Testis (tissue), 3 donors: ENCODE data around the gene KRTAP10-1. TPM values are rescaled to one million over a fixed set of nuclear protein-coding genes. Genes with fewer than 3 reads are reported as not detected.
"Not testable (repeated sequence)": the region's sequence is repeated elsewhere in the genome, so short reads cannot be mapped to it uniquely, and the experiment has no call there.

ENCODE experiments used
- DNase-seq: peaks from one replicate; pipeline ENCODE4 v3.0.0-alpha.2; 2019
- H3K27ac ChIP-seq, 2 donors: fragments of 200-600 bp; sonication (generic); one replicate each; pipeline ENCODE4 v1.5.1; 2019
- H3K27me3 ChIP-seq: fragments of 200-600 bp; sonication (generic); one replicate; pipeline ENCODE4 v1.5.1; 2019
- H3K36me3 ChIP-seq: fragments of 200-600 bp; sonication (generic); one replicate; pipeline ENCODE4 v1.5.1; 2017; ENCODE audit warnings: low read depth; ENCODE audit errors: missing control alignments
- H3K4me1 ChIP-seq: fragments of 200-600 bp; sonication (generic); one replicate; pipeline ENCODE4 v1.5.1; 2019
- H3K4me3 ChIP-seq, 2 donors: fragments of 200-600 bp; sonication (generic); one replicate each; pipeline ENCODE4 v1.5.1; 2017 to 2019
- H3K9me3 ChIP-seq: fragments of 200-600 bp; sonication (generic); one replicate; pipeline ENCODE4 v1.5.1; 2017
- POLR2A ChIP-seq: fragments of 450-650 bp; IDR thresholded peaks from one replicate; pipeline ENCODE4 v1.6.1; 2017; ENCODE audit warnings: antibody characterized with exemption, mild to moderate bottlenecking, moderate library complexity
- WGBS, 2 donors: methylation state at CpG; one replicate each; pipeline ENCODE4 v1.1.5; 2018; 5-methylcytosine and 5-hydroxymethylcytosine counted together
- intact Hi-C: fragments of 100-400 bp; cut with DNase I; formaldehyde crosslinking; loops from one replicate; pipeline ENCODE4 v1.15.1; 2023; ENCODE audit warnings: low total_unique reads
- polyA plus RNA-seq: library from polyadenylated mRNA; stranded (reverse); fragments of 350-450 nt; fragmentation: Illumina TruSeq; extraction: RNeasy Lipid Tissue Mini Kit (QIAGEN cat#74804); gene quantifications from one replicate; pipeline ENCODE4 v1.2.3, GENCODE V29; 2014; ENCODE audit warnings: low read depth, low replicate concordance; ENCODE audit not compliant: insufficient read depth
- total RNA-seq, 2 donors: library from RNA; depleted of rRNA; stranded (reverse); fragments of >200 nt; gene quantifications; one replicate each; pipeline ENCODE4 v1.2.3, GENCODE V29; 2016
- TF ChIP-seq, protein P1 (sequence below), 3 experiments: fragments of 450-650 bp in 2 of 3; fragments of 200-600 bp in 1 of 3; sonication (generic) in 1 of 3; IDR thresholded peaks; one replicate each; pipeline ENCODE4 v1.5.1; 2016 to 2019; ENCODE audit warnings: antibody characterized with exemption in 3 of 3, mild to moderate bottlenecking in 2 of 3, moderate library complexity in 1 of 3

Gene KRTAP10-1
- total and polyA plus RNA-seq, 3 donors from 2014 or later = not detected

DNA sequence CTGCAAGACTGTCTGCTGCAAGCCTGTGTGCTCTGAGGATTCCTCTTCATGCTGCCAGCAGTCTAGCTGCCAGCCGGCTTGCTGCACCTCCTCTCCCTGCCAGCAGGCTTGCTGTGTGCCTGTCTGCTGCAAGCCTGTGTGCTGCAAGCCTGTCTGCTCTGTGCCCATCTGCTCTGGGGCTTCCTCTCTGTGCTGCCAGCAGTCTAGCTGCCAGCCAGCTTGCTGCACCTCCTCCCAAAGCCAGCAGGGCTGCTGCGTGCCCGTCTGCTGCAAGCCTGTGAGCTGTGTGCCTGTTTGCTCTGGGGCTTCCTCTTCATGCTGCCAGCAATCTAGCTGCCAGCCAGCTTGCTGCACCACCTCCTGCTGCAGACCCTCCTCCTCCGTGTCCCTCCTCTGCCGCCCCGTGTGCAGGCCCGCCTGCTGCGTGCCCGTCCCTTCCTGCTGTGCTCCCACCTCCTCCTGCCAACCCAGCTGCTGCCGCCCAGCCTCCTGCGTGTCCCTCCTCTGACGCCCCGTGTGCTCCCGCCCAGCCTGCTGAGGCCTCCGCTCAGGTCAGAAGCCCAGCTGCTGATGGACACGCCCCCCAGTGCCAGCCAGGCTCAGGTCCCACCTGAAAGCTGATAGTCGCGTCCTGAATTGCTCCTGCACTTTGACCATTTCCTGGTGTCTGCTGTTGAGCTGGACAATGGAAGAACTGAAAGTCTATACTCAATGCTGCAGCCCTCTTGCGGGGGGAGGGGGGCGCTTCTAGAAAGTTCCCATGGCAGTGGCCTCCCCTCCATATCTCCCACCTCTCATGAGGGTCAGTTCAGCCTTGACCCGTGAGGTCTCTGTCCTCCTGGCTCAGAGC lies 34.7 kb upstream of the KRTAP10-1 start:
- DNase-seq = no peak
- Histone ChIP-seq H3K27me3 (no peaks in the 10 kb centered on the region), H3K27ac (no peak overlapping the region), H3K36me3 (no peaks in the 10 kb centered on the region), H3K9me3 (no peaks in the 10 kb centered on the region), H3K4me3 (no peak overlapping the region), H3K4me1 (no peaks in the 10 kb centered on the region)
- WGBS, 2 donors = 39 to 41% methylated on average over 19 to 21 of the region's 21 CpGs
- TF ChIP-seq, protein P1, sequence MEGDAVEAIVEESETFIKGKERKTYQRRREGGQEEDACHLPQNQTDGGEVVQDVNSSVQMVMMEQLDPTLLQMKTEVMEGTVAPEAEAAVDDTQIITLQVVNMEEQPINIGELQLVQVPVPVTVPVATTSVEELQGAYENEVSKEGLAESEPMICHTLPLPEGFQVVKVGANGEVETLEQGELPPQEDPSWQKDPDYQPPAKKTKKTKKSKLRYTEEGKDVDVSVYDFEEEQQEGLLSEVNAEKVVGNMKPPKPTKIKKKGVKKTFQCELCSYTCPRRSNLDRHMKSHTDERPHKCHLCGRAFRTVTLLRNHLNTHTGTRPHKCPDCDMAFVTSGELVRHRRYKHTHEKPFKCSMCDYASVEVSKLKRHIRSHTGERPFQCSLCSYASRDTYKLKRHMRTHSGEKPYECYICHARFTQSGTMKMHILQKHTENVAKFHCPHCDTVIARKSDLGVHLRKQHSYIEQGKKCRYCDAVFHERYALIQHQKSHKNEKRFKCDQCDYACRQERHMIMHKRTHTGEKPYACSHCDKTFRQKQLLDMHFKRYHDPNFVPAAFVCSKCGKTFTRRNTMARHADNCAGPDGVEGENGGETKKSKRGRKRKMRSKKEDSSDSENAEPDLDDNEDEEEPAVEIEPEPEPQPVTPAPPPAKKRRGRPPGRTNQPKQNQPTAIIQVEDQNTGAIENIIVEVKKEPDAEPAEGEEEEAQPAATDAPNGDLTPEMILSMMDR (IDR thresholded peaks at IDR 0.05) = no peak
- no peak for TF ChIP-seq POLR2A
- intact Hi-C loops = no loop called here

DNA sequence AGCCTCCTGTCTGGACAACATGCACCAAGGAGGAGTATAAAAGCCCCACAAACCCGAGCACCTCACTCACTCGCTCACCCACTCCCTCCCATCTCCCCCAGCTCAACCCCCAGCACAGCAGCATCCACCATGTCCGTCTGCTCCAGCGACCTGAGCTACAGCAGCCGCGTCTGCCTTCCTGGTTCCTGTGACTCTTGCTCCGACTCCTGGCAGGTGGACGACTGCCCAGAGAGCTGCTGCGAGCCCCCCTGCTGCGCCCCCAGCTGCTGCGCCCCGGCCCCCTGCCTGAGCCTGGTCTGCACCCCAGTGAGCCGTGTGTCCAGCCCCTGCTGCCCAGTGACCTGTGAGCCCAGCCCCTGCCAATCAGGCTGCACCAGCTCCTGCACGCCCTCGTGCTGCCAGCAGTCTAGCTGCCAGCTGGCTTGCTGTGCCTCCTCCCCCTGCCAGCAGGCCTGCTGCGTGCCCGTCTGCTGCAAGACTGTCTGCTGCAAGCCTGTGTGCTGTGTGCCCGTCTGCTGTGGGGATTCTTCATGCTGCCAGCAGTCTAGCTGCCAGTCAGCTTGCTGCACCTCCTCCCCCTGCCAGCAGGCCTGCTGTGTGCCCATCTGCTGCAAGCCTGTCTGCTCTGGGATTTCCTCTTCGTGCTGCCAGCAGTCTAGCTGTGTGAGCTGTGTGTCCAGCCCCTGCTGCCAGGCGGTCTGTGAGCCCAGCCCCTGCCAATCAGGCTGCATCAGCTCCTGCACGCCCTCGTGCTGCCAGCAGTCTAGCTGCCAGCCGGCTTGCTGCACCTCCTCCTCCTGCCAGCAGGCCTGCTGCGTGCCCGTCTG lies 33.8 kb upstream of the KRTAP10-1 start, which contains the start of gene KRTAP10-4:
Gene KRTAP10-4 (plus strand): TSS at position 100 of the 827 bp plus-strand sequence. CDS start 30 bp downstream, at position 130.
- intact Hi-C loops, H3K4me1 ChIP-seq, H3K36me3 ChIP-seq, H3K27me3 ChIP-seq, H3K4me3 ChIP-seq, H3K9me3 ChIP-seq, H3K27ac ChIP-seq, DNase-seq: not testable (repeated sequence)
- WGBS, 2 donors = 60 to 74% methylated on average over 3 to 20 of the region's 25 CpGs

DNA sequence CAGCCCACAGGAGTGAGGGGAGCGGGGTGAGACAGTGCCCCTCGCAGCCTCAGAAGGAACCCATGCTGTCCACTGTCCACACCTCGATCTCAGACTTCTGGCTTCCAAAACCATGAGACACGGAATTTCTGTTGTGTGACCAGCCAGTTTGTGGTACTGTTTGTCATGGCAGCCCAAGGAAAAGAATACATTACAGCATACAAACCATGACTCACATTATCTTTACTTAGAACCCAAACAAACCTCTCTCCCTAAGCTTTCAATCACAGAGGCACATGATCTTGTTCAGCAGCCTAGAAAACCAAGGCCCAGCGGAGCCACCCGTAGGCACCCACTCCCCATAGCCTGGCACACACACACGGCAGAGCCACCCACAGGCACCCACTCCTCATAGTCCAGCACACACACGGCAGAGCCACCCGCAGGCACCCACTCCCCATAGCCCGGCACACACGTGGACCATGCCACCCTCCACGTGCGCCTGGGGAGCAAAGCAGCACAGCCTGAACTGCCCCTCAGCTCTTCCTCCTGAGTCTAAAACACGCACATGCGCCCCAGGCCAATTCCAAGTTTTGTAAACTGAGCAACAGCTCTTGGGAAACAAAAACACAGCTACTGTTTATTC lies 33.1 kb upstream of the KRTAP10-1 start:
- no peaks in the 10 kb centered on the region for H3K36me3 ChIP-seq
- WGBS, 2 donors = 85% methylated on average over 11 to 15 of the region's 15 CpGs
- H3K27me3 ChIP-seq = no peaks in the 10 kb centered on the region
- no peaks in the 10 kb centered on the region for H3K4me1 ChIP-seq
- TF ChIP-seq, protein P1 (IDR thresholded peaks at IDR 0.05) = no peak
- no peak for TF ChIP-seq POLR2A
- intact Hi-C loops = no loop called here
- H3K27ac ChIP-seq = no peak overlapping the region
- no peaks in the 10 kb centered on the region for H3K9me3 ChIP-seq
- no peak for DNase-seq
- no peak overlapping the region for H3K4me3 ChIP-seq

DNA sequence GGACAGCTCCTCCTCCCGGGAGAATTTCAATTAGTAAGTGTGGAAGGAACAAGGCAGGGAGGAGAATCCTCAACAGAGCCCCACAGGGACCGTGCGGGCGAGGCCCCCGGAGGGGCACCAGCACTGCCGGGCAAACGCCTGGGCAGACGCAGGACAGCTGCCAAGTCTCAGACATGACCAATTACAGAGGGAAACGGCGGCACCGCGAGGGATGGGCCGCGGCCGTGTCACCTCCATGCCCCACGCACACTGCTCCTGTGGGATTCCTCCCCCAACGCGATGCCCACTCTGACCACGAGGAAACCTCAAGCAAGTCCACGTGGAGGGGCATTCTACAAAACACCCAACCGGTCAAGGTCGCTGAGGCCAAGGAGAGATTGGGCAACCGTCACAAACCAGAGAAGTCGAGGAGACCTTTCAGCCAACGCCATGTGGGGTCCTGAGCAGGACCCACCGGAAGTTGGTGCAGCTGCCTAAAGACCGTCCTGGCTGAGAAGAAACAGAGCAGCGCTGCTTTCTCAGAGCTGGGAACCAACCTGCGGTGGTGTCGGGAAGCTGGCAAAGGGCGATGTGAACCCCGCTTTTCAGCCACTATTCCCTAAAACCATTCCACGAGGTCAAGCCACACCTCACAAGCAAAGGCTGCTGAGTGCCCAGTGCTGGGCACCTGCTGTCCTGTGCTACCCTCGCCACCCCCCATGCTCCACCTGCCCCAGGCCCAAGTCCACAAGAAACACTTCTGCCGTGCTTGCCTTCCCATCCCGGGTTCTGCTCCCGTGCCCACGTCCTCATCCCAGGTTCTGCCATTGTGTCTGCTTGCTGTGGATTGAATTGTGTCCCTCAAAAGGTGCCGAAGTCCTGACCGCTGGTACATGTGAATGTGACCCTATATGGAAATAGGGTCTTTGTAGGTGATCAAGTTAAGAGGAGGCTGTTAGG lies 32.1 kb upstream of the KRTAP10-1 start:
- intact Hi-C loops = no loop called here
- no peaks in the 10 kb centered on the region for H3K9me3 ChIP-seq
- H3K4me3 ChIP-seq = no peak overlapping the region
- H3K36me3 ChIP-seq = no peaks in the 10 kb centered on the region
- no peaks in the 10 kb centered on the region for H3K27me3 ChIP-seq
- TF ChIP-seq, protein P1 (IDR thresholded peaks at IDR 0.05) = no peak
- TF ChIP-seq POLR2A = no peak
- WGBS, 2 donors = 89 to 91% methylated on average over 24 to 40 of the region's 40 CpGs
- no peaks in the 10 kb centered on the region for H3K4me1 ChIP-seq
- no peak overlapping the region for H3K27ac ChIP-seq
- no peak for DNase-seq
